ENCODE data around the gene TP53BP1. TPM values are rescaled to one million over a fixed set of nuclear protein-coding genes. Genes with fewer than 3 reads are reported as not detected.

The TP53BP1 gene
- total and polyA plus RNA-seq, 2 of the 13 experiments (the other 11 are each of a cell fraction or from before 2014, with no cell fraction given) = 17.1 to 17.4 TPM

DNA sequence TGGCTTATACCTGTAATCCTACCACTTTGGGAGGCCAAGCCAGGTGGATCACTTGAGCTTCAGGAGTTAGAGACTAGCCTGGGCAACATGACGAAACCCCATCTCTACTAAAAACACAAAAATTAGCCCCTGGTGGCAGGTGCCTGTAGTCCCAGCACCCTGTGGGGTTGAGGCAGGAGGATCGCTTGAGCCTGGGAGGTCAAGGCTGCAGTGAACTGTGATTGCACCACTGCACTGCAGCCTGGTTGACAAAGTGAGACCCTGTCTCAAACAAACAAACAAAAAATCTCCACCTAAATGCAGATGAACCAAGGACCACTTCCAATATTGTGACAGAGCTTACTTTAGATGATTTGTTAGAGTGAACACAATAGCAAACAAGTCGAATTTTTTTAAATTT, 53.7 kb downstream of the TP53BP1 start (continued):
- TF ChIP-seq CTCF (CRISPR knock-in tag; IDR thresholded peaks at IDR 0.05) (peak; percentile 19), FOXP1 (IDR thresholded peaks at IDR 0.05) (no peak), FOXP1 (CRISPR knock-in tag; IDR thresholded peaks at IDR 0.05) (peak; percentile 62; the same call in 1 of the 2 replicates), ZBTB3 (CRISPR knock-in tag; IDR thresholded peaks at IDR 0.05; ENCODE audit: borderline replicate concordance, low read depth) (peak; percentile 55; the same call in 1 of the 2 replicates), ZMYM4 (CRISPR knock-in tag; IDR thresholded peaks at IDR 0.05) (0 out of 2 replicates have a peak, but pooled peaks have one; percentile 21), RXRB (CRISPR knock-in tag; IDR thresholded peaks at IDR 0.05; ENCODE audit: borderline replicate concordance) (peak; percentile 18; the same call in 1 of the 2 replicates), RXRA (CRISPR knock-in tag; IDR thresholded peaks at IDR 0.05) (peak; percentile 73; the same call in 1 of the 2 replicates), KDM4B (CRISPR knock-in tag; IDR thresholded peaks at IDR 0.05) (no peak), U2AF1 (optimal IDR thresholded peaks at IDR 0.05; ENCODE audit: low read depth, low read length) (no peak), GATAD2A (CRISPR knock-in tag; IDR thresholded peaks at IDR 0.05) (peak; percentile 64; the same call in 1 of the 2 replicates), ZHX2 (IDR thresholded peaks at IDR 0.05; ENCODE audit: low read depth) (no peak), ZHX2 (CRISPR knock-in tag; IDR thresholded peaks at IDR 0.05; ENCODE audit: borderline replicate concordance) (no peak), NR2F6 (IDR thresholded peaks at IDR 0.05) (peak; percentile 63), NR2F6 (CRISPR knock-in tag; IDR thresholded peaks at IDR 0.05) (peak; percentile 64), ZNF343 (CRISPR knock-in tag; IDR thresholded peaks at IDR 0.05) (no peak), CBX1 (IDR thresholded peaks at IDR 0.05; ENCODE audit: low read depth) (no peak), NAIF1 (CRISPR knock-in tag; IDR thresholded peaks at IDR 0.05; ENCODE audit: borderline replicate concordance) (no peak)
- TF ChIP-seq, protein P1, sequence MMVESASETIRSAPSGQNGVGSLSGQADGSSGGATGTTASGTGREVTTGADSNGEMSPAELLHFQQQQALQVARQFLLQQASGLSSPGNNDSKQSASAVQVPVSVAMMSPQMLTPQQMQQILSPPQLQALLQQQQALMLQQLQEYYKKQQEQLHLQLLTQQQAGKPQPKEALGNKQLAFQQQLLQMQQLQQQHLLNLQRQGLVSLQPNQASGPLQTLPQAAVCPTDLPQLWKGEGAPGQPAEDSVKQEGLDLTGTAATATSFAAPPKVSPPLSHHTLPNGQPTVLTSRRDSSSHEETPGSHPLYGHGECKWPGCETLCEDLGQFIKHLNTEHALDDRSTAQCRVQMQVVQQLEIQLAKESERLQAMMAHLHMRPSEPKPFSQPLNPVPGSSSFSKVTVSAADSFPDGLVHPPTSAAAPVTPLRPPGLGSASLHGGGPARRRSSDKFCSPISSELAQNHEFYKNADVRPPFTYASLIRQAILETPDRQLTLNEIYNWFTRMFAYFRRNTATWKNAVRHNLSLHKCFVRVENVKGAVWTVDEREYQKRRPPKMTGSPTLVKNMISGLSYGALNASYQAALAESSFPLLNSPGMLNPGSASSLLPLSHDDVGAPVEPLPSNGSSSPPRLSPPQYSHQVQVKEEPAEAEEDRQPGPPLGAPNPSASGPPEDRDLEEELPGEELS (CRISPR knock-in tag; IDR thresholded peaks at IDR 0.05) = peak; percentile 54
- TF ChIP-seq, protein P2, sequence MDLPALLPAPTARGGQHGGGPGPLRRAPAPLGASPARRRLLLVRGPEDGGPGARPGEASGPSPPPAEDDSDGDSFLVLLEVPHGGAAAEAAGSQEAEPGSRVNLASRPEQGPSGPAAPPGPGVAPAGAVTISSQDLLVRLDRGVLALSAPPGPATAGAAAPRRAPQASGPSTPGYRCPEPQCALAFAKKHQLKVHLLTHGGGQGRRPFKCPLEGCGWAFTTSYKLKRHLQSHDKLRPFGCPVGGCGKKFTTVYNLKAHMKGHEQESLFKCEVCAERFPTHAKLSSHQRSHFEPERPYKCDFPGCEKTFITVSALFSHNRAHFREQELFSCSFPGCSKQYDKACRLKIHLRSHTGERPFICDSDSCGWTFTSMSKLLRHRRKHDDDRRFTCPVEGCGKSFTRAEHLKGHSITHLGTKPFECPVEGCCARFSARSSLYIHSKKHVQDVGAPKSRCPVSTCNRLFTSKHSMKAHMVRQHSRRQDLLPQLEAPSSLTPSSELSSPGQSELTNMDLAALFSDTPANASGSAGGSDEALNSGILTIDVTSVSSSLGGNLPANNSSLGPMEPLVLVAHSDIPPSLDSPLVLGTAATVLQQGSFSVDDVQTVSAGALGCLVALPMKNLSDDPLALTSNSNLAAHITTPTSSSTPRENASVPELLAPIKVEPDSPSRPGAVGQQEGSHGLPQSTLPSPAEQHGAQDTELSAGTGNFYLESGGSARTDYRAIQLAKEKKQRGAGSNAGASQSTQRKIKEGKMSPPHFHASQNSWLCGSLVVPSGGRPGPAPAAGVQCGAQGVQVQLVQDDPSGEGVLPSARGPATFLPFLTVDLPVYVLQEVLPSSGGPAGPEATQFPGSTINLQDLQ (CRISPR knock-in tag; IDR thresholded peaks at IDR 0.05) = no peak

Measured in HepG2 (cell line).